Measurements from ENCODE around the gene SRRM1.

GRCh38 chr1:24643363-24644099, 429 bp downstream of the SRRM1 start:
- TF ChIP-seq CTCF (IDR thresholded peaks at IDR 0.05), result no peak
- TF ChIP-seq POLR2A (IDR thresholded peaks at IDR 0.05), result no peak
